ENCODE results near the gene SBNO2.

The SBNO2 gene

DNA sequence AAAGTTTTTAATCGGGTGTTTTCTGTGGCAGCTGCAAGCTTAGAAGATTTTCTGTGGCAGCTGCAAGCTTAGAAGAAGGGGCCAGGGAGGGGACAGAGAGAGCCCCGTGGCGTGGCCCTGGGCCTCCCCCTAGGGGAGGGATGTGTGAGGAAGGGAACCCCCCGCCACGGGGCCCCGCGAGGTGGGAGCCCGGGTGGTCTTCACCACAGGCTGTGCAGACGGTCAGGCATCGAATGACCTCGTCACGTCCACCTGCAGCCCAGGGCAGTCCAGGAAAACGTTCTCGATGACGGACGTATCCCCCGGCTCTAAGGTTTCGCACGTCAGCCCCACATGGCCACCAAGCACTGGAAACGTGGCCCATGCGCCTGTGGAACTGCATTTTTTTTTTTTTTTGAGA, 87.5 kb downstream of the SBNO2 start:
- no peak for DNase-seq (ENCODE audit: low read depth)
- TF ChIP-seq, protein P1, sequence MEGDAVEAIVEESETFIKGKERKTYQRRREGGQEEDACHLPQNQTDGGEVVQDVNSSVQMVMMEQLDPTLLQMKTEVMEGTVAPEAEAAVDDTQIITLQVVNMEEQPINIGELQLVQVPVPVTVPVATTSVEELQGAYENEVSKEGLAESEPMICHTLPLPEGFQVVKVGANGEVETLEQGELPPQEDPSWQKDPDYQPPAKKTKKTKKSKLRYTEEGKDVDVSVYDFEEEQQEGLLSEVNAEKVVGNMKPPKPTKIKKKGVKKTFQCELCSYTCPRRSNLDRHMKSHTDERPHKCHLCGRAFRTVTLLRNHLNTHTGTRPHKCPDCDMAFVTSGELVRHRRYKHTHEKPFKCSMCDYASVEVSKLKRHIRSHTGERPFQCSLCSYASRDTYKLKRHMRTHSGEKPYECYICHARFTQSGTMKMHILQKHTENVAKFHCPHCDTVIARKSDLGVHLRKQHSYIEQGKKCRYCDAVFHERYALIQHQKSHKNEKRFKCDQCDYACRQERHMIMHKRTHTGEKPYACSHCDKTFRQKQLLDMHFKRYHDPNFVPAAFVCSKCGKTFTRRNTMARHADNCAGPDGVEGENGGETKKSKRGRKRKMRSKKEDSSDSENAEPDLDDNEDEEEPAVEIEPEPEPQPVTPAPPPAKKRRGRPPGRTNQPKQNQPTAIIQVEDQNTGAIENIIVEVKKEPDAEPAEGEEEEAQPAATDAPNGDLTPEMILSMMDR (IDR thresholded peaks at IDR 0.05; ENCODE audit: control insufficient read depth, extremely low read depth, insufficient read depth), result no peak
- no peak overlapping the region for H3K4me3 ChIP-seq (ENCODE audit: low read depth, low read length)

DNA sequence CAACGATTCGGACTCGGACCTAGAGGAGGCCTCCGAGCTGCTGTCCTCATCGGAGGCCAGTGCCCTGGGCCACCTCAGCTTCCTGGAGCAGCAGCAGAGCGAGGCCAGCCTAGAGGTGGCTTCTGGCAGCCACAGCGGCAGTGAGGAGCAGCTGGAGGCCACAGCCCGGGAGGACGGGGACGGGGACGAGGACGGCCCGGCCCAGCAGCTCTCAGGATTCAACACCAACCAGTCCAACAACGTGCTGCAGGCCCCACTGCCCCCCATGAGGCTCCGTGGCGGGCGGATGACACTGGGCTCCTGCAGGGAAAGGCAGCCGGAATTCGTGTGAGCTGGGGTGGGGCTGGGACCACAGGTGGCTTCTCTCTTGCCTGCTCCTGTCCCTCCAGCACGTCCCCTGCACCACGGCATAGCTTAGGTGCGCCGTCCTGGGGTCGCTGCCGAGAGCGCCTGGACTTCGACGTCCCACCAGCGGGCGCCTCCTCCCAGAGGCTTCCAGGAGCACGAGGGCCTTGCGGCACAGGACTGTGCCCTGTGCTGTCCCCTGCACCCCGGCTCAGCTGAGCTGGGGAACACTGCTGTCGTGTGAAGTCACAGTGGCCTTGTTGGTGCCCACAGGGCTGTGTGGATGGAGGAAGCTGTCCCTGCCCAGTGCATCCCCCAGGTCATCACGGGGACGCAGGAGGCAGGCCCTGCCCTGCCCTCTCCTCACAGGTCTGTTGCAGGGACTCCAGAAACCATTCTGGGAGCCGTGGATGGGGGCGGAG, 88.2 kb downstream of the SBNO2 start:
- DNase-seq (ENCODE audit: low read depth), result no peak
- no peak overlapping the region for H3K4me3 ChIP-seq (ENCODE audit: low read depth, low read length)
- TF ChIP-seq, protein P1 (IDR thresholded peaks at IDR 0.05; ENCODE audit: control insufficient read depth, extremely low read depth, insufficient read depth), result no peak

DNA sequence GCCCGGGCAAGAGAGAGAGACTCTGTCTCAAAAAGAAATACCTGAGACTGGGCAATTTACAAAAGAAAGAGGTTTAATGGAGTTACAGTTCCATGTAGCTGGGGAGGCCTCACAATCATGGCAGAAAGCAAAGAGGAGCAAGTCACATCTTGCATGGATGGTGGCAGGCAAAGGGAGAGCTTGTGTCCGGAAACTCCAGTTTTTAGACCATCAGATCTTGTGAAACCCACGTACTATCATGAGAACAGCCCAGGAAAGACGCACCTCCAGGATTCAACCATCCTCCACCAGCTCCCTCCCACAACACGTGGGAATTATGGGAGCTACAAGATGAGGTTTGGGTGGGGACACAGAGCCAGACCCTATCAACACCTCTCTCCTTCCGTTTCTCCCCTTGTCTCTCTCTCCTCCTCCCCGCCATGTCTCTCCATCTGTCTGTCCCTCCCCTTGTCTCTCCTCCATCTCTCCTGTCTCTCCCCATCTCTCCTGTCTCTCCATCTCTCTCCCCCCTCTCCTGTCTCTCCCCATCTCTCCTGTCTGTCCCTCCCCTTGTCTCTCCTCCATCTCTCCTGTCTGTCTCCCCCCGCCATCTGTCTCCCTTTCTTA, 88.9 kb downstream of the SBNO2 start:
- TF ChIP-seq, protein P1 (IDR thresholded peaks at IDR 0.05; ENCODE audit: control insufficient read depth, extremely low read depth, insufficient read depth), result no peak
- DNase-seq (ENCODE audit: low read depth), result no peak
- H3K4me3 ChIP-seq (ENCODE audit: low read depth, low read length), result no peak overlapping the region

DNA sequence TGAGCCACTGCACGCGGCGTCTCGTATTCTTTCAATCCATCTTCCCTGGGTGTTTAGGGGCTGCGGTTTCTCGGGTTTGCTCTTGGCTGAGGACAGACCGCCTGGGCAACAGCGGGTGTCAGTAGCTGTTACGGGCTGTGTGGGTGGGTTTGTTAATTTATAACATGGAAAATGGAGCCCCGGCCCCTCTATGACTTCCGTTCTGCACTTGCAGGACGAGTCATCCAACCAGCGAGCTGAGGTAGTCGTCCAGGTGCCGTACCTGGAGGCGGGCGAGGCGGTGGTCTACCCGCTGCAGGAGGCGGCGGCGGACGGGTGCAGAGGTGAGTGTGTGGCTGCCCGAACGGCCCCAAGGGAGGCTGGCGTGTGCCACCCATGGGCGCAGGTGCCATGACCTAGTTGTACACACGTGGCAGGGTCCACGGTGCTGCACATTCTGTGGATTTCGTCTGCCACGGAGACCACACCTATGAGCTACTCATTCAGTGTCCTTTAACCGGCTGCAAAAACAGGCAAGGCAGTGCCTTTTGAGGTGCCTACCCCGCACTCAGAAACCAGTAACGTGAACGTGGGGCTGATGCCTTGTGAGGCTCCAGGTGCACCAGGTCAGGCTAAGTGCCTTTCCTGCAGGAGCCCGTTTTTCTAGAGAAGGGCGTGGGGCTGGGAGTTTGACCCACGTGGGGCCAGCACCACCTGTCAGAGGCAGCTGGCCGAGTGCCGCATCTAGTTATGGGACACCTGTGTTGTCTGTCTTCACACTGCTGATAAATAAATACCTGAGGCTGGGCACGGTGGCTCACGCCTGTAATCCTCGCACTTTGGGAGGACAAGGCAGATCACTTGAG, 89.8 kb downstream of the SBNO2 start:
- TF ChIP-seq, protein P1 (IDR thresholded peaks at IDR 0.05; ENCODE audit: control insufficient read depth, extremely low read depth, insufficient read depth), result no peak
- no peak for DNase-seq (ENCODE audit: low read depth)
- H3K4me3 ChIP-seq (ENCODE audit: low read depth, low read length), result peak overlapping the region; percentile 82

DNA sequence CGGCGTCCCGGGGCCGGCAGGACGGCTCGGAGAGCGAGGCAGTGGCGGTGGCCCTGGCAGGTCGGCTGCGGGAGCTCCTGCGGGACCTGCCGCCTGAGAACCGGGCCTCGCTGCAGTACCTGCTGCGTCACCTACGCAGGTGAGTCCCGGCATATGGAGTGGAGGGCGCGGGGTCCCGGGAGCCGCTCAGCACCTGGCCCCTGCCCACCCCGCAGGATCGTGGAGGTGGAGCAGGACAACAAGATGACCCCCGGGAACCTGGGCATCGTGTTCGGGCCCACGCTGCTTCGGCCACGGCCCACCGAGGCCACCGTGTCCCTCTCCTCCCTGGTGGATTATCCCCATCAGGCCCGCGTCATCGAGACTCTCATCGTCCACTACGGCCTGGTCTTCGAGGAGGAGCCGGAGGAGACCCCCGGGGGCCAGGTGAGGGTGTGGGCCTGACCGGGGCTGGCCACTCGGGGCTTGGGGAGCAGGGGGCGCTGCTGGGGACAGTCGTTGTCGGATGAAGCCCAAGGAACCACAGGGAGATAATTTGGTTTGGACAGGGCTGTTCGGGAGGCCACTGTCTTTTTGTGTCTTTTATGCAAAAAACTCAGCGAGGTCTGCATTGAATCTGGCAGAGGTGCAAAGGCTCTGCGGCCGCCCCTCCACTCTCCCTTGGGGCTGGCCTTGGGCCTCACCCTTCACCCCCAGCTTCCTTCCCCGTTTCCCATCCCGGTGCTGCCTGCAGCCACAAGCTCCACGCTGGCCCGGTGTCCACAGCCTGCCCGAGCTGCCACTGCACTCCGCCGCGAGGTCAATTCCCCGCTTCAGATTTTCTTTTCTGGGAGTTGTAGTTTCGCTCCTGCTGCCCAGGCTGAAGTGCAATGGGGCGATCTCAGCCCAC, 90.9 kb downstream of the SBNO2 start:
- TF ChIP-seq, protein P1 (IDR thresholded peaks at IDR 0.05; ENCODE audit: control insufficient read depth, extremely low read depth, insufficient read depth), result no peak
- H3K4me3 ChIP-seq (ENCODE audit: low read depth, low read length), result peak overlapping the region; percentile 82
- DNase-seq (ENCODE audit: low read depth), result no peak

Data from LNCaP clone FGC (cell line).